Hematopoietic multipotent progenitor cell treated with erythropoietin and hydrocortisone succinate and interleukin-3 and kit ligand, for 17 days (in vitro differentiated cells): Measurements from ENCODE around the gene CEBPE.

Source experiments
- DNase-seq: peaks from one replicate; pipeline ENCODE4 v3.0.0-alpha.2; 2015; ENCODE audit warnings: low spot score

Gene CEBPE

DNA sequence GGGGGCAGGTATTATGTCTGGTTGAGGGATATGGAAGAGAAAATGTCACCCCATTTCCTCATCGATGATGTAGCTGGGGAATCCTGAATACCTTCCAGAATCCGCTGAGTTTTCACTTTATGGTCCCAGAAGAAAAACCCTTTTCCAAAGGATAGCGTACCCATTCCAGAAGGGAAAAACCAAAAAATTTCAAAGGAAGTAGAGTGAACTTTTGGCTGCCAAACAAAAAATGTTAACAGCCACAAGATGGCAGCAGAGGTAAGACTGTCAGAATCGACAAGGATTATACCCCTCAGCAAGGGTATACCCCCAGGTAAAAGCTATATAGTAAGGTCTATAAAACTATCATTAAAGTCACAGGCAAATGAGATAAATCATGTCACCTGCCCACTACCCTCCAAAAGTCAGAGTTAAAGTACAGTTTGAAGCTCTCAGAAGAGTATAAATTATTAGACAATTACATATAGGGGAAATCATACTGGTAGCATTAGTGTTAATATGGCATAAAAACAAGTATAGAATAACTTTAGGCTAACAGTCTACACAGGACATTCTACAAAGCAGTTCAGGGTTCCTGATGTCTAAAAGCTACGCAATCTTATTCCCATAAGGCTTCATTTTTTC lies 42.2 kb downstream of the CEBPE start:
- peak; percentile 80 for DNase-seq

DNA sequence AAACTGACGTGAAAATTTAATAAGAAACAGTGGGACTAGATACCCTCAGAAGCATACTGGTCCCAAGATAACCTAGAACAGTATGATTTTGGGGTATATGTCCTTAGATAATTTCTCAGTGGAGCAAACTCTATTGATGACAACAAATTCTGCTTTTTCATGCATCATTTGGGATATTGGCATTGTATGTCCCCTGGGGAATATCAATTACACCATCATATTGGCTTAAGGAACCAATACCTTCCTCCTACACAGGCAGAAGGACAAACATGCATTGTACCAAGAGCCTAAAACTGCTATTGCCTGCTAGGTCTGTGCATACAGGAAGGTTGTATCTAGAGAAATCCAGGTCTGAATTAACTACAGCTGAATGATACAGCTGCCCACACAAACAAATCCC lies 44.1 kb downstream of the CEBPE start:
- DNase-seq: no peak

DNA sequence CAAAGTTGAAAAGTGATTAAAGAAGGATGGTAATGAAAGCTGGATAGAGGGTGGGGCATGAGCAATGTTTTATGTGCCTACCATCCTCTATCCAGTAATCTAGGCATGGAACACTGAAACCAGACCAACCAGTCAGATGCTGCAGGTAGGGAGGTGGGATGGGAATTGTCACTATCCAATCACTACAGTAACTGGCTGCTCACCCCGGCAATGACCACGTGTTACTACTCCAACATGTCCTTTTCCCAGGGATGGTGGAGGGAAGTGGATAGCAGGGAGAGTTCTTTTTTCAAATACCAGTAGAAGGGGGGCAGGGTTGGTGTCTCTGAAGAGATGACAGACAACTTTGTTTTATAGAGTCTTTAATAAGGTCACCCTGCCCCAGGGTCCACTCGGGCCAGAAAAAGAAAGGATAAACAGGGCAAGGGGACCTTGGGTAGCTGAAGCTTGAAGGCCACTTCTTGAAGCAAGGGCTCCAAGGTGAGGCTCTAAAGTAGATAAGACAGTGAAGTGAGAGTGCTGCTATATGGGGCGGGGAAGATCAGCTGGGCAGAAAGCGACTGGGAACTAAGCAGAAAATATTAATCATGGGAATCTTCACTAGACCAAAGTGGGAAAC lies 47.0 kb downstream of the CEBPE start:
- no peak for DNase-seq

DNA sequence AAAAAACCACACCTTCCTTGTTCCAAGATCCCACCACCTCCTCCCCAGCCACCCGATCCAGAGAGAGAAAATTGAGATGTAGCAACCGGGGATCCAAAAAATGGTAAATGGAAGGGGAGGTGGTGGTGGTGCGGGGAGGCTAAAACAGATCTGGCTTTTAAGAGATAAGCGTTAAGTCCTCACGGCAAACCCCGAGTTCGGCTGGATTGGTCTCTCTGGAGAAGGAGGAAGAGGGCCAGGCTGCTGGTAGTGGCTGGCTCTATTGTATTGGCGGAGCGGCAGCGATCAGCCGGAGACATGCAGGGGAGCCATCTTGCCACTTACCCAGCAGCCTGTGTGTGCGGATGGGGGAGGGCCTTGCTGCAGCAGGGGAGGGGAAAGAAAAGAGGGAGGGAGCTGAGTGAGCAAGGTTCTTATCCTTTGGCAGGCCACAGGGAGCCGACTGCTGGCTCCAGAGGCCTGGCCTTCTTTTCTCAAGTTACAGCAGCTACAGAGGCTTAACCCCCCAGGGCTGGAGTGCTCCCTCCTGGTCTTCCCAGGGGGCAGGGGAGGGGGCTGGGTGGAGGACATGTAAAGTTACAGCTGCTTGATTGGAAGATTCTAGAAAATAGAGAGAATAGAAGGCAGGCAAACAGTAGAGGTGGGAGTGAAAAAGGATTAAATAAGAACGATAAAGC lies 47.7 kb downstream of the CEBPE start:
- DNase-seq: peak; percentile 86

DNA sequence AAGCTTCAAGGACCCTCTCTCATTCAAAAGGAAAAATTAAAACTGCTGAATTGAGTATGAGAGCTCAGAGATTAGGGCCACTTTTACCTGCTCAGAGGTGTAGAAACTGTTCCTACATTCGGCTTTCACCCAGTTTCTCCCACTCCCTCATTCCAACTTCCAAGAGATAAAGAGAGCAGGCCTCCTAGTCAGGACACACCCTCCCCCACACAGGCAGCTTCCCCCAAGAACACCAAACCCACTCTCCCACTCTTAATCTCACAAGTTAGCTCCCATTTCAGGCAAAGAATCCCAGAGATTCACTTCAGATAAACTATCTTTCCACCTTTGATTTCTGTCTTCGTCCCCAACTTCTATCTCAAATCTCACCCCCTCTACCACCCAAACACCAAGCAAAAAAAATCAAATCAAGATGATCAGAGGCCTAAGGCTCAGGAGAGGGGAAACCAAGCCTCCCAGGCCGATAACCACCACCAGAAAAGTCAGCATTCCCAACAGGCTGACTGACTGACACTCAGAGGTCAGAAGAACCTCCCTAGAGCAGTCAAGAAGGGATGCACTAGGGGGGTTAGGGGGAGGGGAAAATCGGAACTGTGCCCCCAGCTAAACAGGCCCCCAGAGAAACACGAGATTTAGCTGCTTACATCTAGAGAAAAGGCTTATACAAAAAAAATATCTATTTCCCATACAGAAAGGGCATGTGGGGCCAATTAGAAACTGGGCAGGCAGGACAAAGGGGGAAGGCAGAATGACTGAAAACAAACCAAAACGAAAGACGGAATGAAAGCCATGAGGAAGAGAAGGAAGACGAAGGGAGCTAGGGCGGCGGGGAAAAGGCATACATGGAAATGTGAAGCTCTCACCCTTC lies 48.6 kb downstream of the CEBPE start:
- DNase-seq: no peak

DNA sequence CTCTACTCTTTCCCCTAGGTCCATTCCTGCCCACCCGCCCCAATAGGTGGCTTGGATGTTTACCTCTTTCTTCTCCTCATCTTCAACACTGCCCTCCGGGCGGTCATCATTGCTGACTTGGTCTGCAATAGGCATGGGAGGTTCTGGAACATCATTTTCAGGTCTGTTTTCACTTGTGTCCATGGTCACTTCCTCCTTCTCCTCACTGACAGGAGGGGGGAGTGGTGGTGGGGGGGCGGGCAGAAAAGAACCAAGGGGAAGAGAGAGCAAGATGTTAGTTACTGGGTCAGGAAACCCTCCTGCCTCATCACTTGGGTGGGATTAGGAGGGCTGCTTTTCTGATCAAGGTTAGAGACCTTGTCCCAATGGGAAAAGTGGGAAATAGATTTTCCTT lies 49.6 kb downstream of the CEBPE start:
- DNase-seq: no peak

DNA sequence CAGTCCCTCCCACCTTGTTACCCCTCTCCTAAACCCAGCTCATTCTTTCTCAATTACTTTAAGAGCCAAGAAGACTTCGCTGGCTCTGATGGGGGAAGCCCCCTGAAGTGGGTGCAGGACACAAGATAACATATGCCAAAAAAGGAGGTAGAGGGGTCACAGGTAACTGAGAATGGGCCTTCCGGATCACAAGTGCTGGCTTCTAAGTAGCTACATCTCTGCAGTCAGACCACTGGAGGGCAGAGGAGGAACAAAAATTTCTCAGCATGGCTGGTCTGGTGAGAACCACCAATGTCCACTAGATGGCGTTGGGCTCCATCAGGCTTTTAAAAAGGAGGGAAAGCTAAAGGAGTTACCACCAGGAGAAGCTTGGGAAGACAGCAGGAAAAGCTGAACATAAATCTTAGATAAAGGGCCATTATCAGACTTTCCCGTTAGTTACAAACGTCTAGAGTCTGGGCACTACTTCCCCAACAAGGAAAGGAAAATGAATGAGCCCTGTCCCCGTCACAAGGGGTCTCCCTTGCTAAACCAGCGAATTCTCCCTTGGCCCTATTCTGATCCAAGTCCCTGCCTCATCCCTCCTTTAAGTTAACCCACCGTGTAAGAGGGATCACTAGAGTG lies 50.2 kb downstream of the CEBPE start:
- peak; percentile 94 for DNase-seq

DNA sequence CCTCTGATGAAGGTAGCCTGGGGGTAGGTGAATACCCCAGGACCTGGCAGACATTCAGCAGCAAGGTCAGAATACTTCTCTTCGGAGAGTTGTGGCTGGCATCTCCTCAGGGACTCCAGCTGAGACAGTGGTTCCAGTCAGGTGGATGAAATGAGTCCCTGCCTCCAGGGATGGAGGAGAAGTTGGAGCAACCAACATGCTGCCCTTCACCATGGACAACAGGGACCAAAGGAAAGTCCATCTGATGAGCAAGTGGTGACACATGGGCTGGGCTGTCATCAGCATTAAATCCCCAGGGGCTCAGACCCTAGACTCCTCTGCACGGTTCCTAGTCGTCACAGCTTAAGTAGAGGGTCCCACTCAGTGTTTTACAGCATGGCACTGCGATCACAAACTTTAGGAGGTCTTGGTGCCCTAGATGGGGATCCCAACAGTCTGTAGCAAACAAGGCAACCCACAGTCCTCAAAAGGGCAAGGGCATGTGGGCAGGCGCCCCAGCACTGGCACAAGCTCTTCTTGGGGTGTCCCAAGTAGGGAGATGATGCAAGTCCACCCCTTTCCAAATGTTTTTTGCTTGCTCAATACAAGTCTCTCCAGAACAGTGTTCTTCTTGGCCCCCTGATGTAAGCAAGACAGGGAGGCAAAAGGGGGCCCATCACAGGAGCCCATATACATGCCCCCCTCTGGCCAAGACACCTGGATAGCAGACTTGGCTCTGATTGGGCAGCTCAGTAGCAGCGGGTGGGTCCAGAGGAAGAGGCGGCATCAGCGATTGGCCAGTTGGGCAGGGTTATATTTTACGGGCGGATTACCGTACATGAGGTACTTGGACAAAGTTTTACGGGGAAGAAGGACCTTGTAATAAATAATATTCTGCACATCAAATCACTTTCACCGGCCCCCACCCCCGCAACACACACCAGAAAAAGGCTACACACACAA lies 50.9 kb downstream of the CEBPE start:
- no peak for DNase-seq
